DOHH2 (cell line): ENCODE data around the gene FKBP15.

Experiments used
- EZH2phosphoT487 ChIP-seq: fragments of 200-600 bp; sonication (generic); IDR thresholded peaks from 2 replicates; pipeline ENCODE4 v1.6.1; 2017; ENCODE audit warnings: borderline replicate concordance, mild to moderate bottlenecking, antibody characterized with exemption, low read length, moderate library complexity, mixed read lengths
- TF ChIP-seq, protein P1 (sequence below): fragments of 200-600 bp; sonication (generic); IDR thresholded peaks from one replicate; pipeline ENCODE4 v1.5.1; 2014; ENCODE audit warnings: antibody characterized with exemption, mild to moderate bottlenecking, low read depth, low read length; ENCODE audit not compliant: poor library complexity, severe bottlenecking

DNA sequence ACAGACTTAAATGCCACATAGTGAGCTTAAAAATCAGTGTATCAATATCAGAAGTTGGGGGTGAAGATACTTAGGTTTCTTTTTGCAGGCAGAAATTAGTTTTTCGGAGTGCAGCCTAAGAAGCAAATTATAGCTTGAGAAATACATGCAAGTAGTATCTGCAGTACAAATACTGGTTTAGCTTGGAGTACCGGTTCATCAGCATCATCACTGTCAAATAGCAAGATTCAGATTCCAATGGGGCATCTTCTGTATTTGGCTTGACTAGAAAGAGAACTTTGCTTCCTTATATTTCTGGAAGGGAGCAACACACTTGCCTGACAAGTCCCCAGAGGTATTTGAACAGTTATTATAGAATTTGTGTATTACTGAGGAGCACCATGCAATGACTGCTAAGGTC lies 20.1 kb upstream of the FKBP15 start:
- TF ChIP-seq, protein P1, sequence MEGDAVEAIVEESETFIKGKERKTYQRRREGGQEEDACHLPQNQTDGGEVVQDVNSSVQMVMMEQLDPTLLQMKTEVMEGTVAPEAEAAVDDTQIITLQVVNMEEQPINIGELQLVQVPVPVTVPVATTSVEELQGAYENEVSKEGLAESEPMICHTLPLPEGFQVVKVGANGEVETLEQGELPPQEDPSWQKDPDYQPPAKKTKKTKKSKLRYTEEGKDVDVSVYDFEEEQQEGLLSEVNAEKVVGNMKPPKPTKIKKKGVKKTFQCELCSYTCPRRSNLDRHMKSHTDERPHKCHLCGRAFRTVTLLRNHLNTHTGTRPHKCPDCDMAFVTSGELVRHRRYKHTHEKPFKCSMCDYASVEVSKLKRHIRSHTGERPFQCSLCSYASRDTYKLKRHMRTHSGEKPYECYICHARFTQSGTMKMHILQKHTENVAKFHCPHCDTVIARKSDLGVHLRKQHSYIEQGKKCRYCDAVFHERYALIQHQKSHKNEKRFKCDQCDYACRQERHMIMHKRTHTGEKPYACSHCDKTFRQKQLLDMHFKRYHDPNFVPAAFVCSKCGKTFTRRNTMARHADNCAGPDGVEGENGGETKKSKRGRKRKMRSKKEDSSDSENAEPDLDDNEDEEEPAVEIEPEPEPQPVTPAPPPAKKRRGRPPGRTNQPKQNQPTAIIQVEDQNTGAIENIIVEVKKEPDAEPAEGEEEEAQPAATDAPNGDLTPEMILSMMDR = no peak
- TF ChIP-seq EZH2phosphoT487 = no peak
